Chondrocyte (in vitro differentiated cells): Measurements from ENCODE around the gene TRIM15. TPM values are rescaled to one million over a fixed set of nuclear protein-coding genes. Genes with fewer than 3 reads are reported as not detected.
"Not testable (repeated sequence)": the region's sequence is repeated elsewhere in the genome, so short reads cannot be mapped to it uniquely, and the experiment has no call there.

Experiments
- DNase-seq: peaks from one replicate; pipeline ENCODE4 v3.0.0; 2021; ENCODE audit warnings: mixed read lengths, low spot score
- H3K27ac Mint-ChIP-seq: one replicate; pipeline ENCODE4 v1.8.0; 2021; ENCODE audit warnings: mild to moderate bottlenecking, moderate library complexity, mixed read lengths; ENCODE audit not compliant: unreplicated experiment
- H3K27me3 Mint-ChIP-seq: 2 replicates; pipeline ENCODE4 v1.8.0; 2021; ENCODE audit warnings: low read depth, mixed read lengths
- H3K36me3 Mint-ChIP-seq: 2 replicates; pipeline ENCODE4 v1.8.0; 2021; ENCODE audit warnings: low read depth, mixed read lengths
- H3K4me1 Mint-ChIP-seq: 2 replicates; pipeline ENCODE4 v1.8.0; 2021; ENCODE audit warnings: low read depth, mild to moderate bottlenecking, mixed read lengths
- H3K4me3 Mint-ChIP-seq: one replicate; pipeline ENCODE4 v1.8.0; 2021; ENCODE audit warnings: mild to moderate bottlenecking, moderate library complexity, mixed read lengths; ENCODE audit not compliant: unreplicated experiment
- H3K9me3 Mint-ChIP-seq: 2 replicates; pipeline ENCODE4 v1.8.0; 2021; ENCODE audit warnings: low read depth, mixed read lengths
- CTCF ChIP-seq: fragments of 200-600 bp; sonication (generic); IDR thresholded peaks from 2 replicates; pipeline ENCODE4 v1.5.0; 2021; ENCODE audit warnings: antibody characterized with exemption, mild to moderate bottlenecking, moderate library complexity
- long read RNA-seq: library from polyadenylated mRNA; stranded (forward); transcript quantifications from one replicate; pipeline ENCODE4 v2.0.0, GENCODE V29; 2021
- total RNA-seq: library from RNA; stranded (reverse); gene quantifications from 3 replicates; pipeline ENCODE4 v1.2.1, GENCODE V29; 2021

Gene TRIM15
- total RNA-seq = not detected in 3 replicates
- long read RNA-seq = 0 reads

- peaks cover 16% of the 10 kb centered on the region for H3K27me3 Mint-ChIP-seq
- no peaks in the 10 kb centered on the region for H3K36me3 Mint-ChIP-seq
- no peaks in the 10 kb centered on the region for H3K4me1 Mint-ChIP-seq
- no peak for DNase-seq
- H3K4me3 Mint-ChIP-seq = no peak within 1 kb of the TSS
- peaks cover 3% of the 10 kb centered on the region for H3K9me3 Mint-ChIP-seq
- no peak for TF ChIP-seq CTCF
- no peak within 1 kb of the TSS for H3K27ac Mint-ChIP-seq
These were observed at the start of gene TRIM15 for GRCh38 chr6:30163090-30163917. Gene TRIM15, plus strand, starts transcription at chr6:30163546. Its CDS starts 139 bp downstream, at chr6:30163685.

DNA sequence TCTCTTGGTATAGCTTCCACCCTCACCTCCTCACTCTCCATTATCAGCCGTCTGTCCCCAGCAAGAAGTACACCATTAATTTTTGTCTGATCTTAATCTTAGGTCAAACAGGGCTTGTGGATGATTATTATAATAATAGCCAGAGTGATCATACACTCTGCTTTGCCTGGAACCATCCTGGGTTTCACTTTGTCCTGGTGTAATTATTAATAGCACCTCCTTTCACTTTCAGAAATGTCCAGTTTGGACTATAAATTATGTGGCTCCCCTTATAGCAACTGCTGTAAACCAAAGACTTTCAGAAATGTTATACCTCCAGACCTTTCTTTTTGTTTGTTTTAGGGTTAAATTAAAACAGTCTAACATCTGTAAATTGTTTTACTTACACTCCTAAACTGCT, 49.5 kb upstream of the TRIM15 start:
- no peaks in the 10 kb centered on the region for H3K4me1 Mint-ChIP-seq
- no peaks in the 10 kb centered on the region for H3K9me3 Mint-ChIP-seq
- peaks cover 45% of the 10 kb centered on the region for H3K27me3 Mint-ChIP-seq
- no peaks in the 10 kb centered on the region for H3K36me3 Mint-ChIP-seq
- no peak overlapping the region for H3K27ac Mint-ChIP-seq
- DNase-seq = no peak
- H3K4me3 Mint-ChIP-seq = no peak overlapping the region
- no peak for TF ChIP-seq CTCF

- Mint-ChIP-seq H3K36me3 (no peaks in the 10 kb centered on the region), H3K27ac (no peak overlapping the region), H3K4me3 (no peak overlapping the region), H3K27me3 (peaks cover 27% of the 10 kb centered on the region), H3K9me3 (no peaks in the 10 kb centered on the region), H3K4me1 (no peaks in the 10 kb centered on the region)
- DNase-seq = no peak
- TF ChIP-seq CTCF = peak; percentile 60
These were observed 46.6 kb upstream of the TRIM15 start for GRCh38 chr6:30116724-30117123.

DNA sequence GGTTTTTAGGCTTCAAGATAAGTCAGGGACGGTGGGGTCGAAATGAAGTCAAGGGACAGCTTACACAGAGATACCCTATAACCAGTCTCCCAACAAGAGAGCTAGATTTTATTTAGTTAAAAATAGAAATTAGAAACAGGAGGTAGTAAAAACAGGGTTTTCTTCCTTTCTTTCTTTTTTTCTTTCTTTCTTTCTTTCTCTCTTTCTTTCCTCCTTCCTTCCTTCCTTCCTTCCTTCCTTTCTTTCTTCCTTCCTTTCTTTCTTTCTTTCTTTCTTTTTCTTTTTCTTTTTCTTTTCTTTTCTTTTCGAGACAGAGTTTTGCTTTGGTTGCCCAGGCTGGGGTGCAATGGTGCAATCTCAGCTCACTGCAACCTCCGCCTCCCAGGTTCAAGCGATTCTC, 44.7 kb upstream of the TRIM15 start:
- not testable (repeated sequence) for H3K36me3 Mint-ChIP-seq

DNA sequence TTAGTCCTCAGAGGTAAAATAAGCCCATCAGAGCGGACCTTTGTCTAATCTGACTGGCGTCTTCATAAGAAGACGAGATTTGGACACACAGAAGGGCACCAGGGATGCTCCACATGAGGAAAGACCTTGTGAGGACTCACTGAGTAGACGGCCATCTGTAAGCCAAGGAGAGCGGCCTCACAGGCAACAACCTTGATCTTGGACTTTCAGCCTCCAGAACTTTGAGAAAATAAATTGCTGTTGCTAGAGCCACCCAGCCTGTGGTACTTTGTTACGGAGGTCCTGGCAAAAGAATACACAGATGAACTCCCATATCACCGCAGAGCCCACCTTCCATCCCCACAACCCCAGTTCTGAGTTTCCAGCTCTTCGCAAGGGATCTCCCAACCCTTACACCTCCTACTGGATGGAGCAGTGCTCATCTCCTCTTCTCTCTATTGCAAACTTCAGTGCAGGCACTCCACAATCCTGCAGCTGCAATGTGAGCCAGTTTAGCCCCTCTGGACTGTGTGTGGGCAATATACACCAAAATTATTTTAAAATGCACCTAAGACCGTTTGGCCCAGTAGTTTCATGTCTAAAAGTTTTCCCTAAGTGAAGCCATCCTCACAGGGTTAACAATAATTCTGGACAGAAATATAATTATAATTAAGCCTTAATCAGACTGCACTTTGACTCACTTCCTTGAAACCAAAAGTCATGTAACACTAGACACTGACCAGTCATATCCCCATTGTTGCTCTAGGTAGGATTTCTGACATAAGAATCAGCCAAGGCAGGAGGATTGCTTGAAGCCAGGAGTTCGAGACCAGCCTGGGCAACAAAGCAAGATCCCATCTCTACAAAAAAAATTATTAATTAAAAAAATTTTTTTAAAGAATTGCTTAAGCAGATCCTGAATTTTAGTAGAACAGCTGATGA, 41.6 kb upstream of the TRIM15 start:
- no peak for DNase-seq
- no peaks in the 10 kb centered on the region for H3K36me3 Mint-ChIP-seq

More for the DNA sequence above, 44.7 kb upstream of the TRIM15 start:
- H3K4me1 Mint-ChIP-seq, H3K4me3 Mint-ChIP-seq, DNase-seq, H3K27ac Mint-ChIP-seq, H3K9me3 Mint-ChIP-seq: not testable (repeated sequence)
- peaks cover 19% of the 10 kb centered on the region for H3K27me3 Mint-ChIP-seq

More for the DNA sequence above, 41.6 kb upstream of the TRIM15 start:
- Mint-ChIP-seq H3K4me1 (no peaks in the 10 kb centered on the region), H3K4me3 (no peak overlapping the region), H3K27me3 (peaks cover 15% of the 10 kb centered on the region), H3K9me3 (no peaks in the 10 kb centered on the region), H3K27ac (no peak overlapping the region)
- no peak for TF ChIP-seq CTCF
